Panc1 (cell line): Measurements from ENCODE around the gene ATXN1. TPM values are rescaled to one million over a fixed set of nuclear protein-coding genes. Genes with fewer than 3 reads are reported as not detected.

Source experiments
- ATAC-seq: fragments of 200-7000 bp; cut with Tn5 transposase; 2 replicates; pipeline ENCODE4 v1.9.1; 2020; ENCODE audit warnings: mild to moderate bottlenecking, moderate library complexity
- BruUV-seq: library from RNA; stranded (reverse); fragments of 400-500 nt; replicated peaks from 2 replicates; lab custom pipeline; 2021; lab: Mats Ljungman, UMichigan
- CTCF ChIA-PET: fragments of 300-600 bp; sonication (Branson Sonifier 250); formaldehyde crosslinking; loops from one replicate; lab custom pipeline; 2022; ENCODE audit warnings: antibody characterized with exemption; lab: Charles Lee
- POLR2A ChIA-PET: fragments of 300-600 bp; sonication (Branson Sonifier 250); formaldehyde crosslinking; loops from one replicate; lab custom pipeline; 2022; ENCODE audit warnings: antibody characterized with exemption; lab: Charles Lee
- DNase-seq: peaks from one replicate; pipeline ENCODE4 v3.0.0-alpha.2; 2010; ENCODE audit warnings: low read depth, low spot score
- H3K27ac ChIP-seq: 2 replicates; pipeline ENCODE4 v1.5.1; 2011; ENCODE audit warnings: mild to moderate bottlenecking, low read length, inconsistent platforms
- H3K27me3 ChIP-seq: fragments of 200-500 bp; sonication (Bioruptor generic); 2 replicates; pipeline ENCODE4 v1.6.0; 2014; ENCODE audit warnings: low read length, inconsistent platforms; ENCODE audit not compliant: control insufficient read depth, insufficient read depth
- H3K36me3 ChIP-seq: fragments of 200-500 bp; sonication (Bioruptor generic); 2 replicates; pipeline ENCODE4 v1.5.1; 2014; ENCODE audit warnings: inconsistent platforms, mild to moderate bottlenecking, low read length, moderate library complexity; ENCODE audit not compliant: control insufficient read depth, insufficient read depth
- H3K4me1 ChIP-seq: 2 replicates; pipeline ENCODE4 v1.5.1; 2011; ENCODE audit warnings: inconsistent platforms, mild to moderate bottlenecking, low read length, moderate library complexity; ENCODE audit not compliant: control insufficient read depth, insufficient read depth
- H3K4me3 ChIP-seq, 2 experiments: 2 replicates each; pipeline ENCODE4 v1.5.1; 2011 to 2012; ENCODE audit warnings: low read depth in 2 of 2, low read length in 2 of 2, mild to moderate bottlenecking in 2 of 2, inconsistent platforms in 1 of 2, moderate library complexity in 1 of 2
- H3K9me3 ChIP-seq: fragments of 200-500 bp; sonication (Bioruptor generic); 2 replicates; pipeline ENCODE4 v1.5.1; 2014; ENCODE audit warnings: low read depth, mild to moderate bottlenecking, inconsistent platforms, low read length, moderate library complexity; ENCODE audit not compliant: control insufficient read depth, insufficient read depth
- CTCF ChIP-seq: fragments of 450-650 bp; IDR thresholded peaks from 2 replicates; pipeline ENCODE4 v1.5.1; 2017; ENCODE audit warnings: mild to moderate bottlenecking
- POLR2AphosphoS5 ChIP-seq: IDR thresholded peaks from 2 replicates; pipeline ENCODE4 v1.6.1; 2012; ENCODE audit warnings: mild to moderate bottlenecking, low read depth, low read length, moderate library complexity
- REST ChIP-seq, 2 experiments: IDR thresholded peaks; 2 replicates each; pipeline ENCODE4 v1.6.1; 2011 to 2012; ENCODE audit warnings: low read depth in 2 of 2, control low read depth in 1 of 2, low read length in 1 of 2, mild to moderate bottlenecking in 1 of 2, moderate library complexity in 1 of 2; ENCODE audit not compliant: insufficient read depth in 1 of 2
- SIN3A ChIP-seq: IDR thresholded peaks from 2 replicates; pipeline ENCODE4 v1.6.1; 2012; ENCODE audit warnings: low read depth, mild to moderate bottlenecking, low read length, moderate library complexity, borderline replicate concordance; ENCODE audit not compliant: insufficient read depth
- TCF7L2 ChIP-seq: IDR thresholded peaks from 2 replicates; pipeline ENCODE4 v1.6.1; 2011; ENCODE audit warnings: mild to moderate bottlenecking, low read depth, low read length, inconsistent platforms
- in situ Hi-C: cut with HindIII; loops from 2 replicates; pipeline ENCODE4 v1.10.0; 2016; ENCODE audit warnings: low sequenced_read_pairs, low pct_unique_long_range_greater_than_20kb
- intact Hi-C: fragments of 100-400 bp; cut with micrococcal nuclease; formaldehyde crosslinking; loops from one replicate; pipeline ENCODE4 v1.10.0; 2022; ENCODE audit not compliant: unreplicated experiment
- total RNA-seq: library from RNA; stranded (reverse); gene quantifications from one replicate; pipeline ENCODE4 v1.2.1, GENCODE V29; 2021; ENCODE audit not compliant: unreplicated experiment

The ATXN1 gene
- total RNA-seq, 1 experiment from 2014 or later = 67.1 TPM

- CTCF ChIA-PET = no interaction called here
These were observed 347.9 kb downstream of the ATXN1 start for GRCh38 chr6:16413399-16413798.

GRCh38 chr6:16412982-16413381 is 348.3 kb downstream of the ATXN1 start:
- no peaks in the 10 kb centered on the region for H3K4me1 ChIP-seq
- no peaks in the 10 kb centered on the region for H3K9me3 ChIP-seq
- no peak overlapping the region for H3K27ac ChIP-seq
- BruUV-seq = no TSS peak
- no peak for ATAC-seq
- ChIA-PET CTCF (no interaction called here), POLR2A (no interaction called here)
- in situ Hi-C loops (no loop called here), intact Hi-C loops (no loop called here)
- no peaks in the 10 kb centered on the region for H3K36me3 ChIP-seq
- H3K27me3 ChIP-seq = no peaks in the 10 kb centered on the region
- H3K4me3 ChIP-seq = no peak overlapping the region
- no peak for TF ChIP-seq REST (IDR thresholded peaks at IDR 0.05; ENCODE audit: insufficient read depth in 1 of 2, low read depth in 2 of 2, low read length in 1 of 2)
- no peak for DNase-seq

More at GRCh38 chr6:16413399-16413798, 347.9 kb downstream of the ATXN1 start:
- TF ChIP-seq REST (IDR thresholded peaks at IDR 0.05; ENCODE audit: insufficient read depth in 1 of 2, low read depth in 2 of 2, low read length in 1 of 2) = no peak
- TF ChIP-seq POLR2AphosphoS5 = no peak
- no peak for TF ChIP-seq CTCF
- no peak for TF ChIP-seq TCF7L2
- TF ChIP-seq SIN3A = no peak
- in situ Hi-C loops (no loop called here), intact Hi-C loops (no loop called here)
- no peak overlapping the region for H3K27ac ChIP-seq
- no peaks in the 10 kb centered on the region for H3K4me1 ChIP-seq
- ATAC-seq = no peak
- H3K27me3 ChIP-seq = no peaks in the 10 kb centered on the region
- no peak overlapping the region for H3K4me3 ChIP-seq
- POLR2A ChIA-PET = no interaction called here
- no peaks in the 10 kb centered on the region for H3K9me3 ChIP-seq
- no peaks in the 10 kb centered on the region for H3K36me3 ChIP-seq
- DNase-seq = no peak
- no TSS peak for BruUV-seq
